Measurements from ENCODE around the gene TBCD. TPM values are rescaled to one million over a fixed set of nuclear protein-coding genes. Genes with fewer than 3 reads are reported as not detected.
A peak's percentile ranks its signal among the peaks of the same experiment; 100 is the strongest.

Gene TBCD
- total and polyA plus RNA-seq, 2 experiments from 2014 or later = 19.3 to 33.8 TPM

DNA sequence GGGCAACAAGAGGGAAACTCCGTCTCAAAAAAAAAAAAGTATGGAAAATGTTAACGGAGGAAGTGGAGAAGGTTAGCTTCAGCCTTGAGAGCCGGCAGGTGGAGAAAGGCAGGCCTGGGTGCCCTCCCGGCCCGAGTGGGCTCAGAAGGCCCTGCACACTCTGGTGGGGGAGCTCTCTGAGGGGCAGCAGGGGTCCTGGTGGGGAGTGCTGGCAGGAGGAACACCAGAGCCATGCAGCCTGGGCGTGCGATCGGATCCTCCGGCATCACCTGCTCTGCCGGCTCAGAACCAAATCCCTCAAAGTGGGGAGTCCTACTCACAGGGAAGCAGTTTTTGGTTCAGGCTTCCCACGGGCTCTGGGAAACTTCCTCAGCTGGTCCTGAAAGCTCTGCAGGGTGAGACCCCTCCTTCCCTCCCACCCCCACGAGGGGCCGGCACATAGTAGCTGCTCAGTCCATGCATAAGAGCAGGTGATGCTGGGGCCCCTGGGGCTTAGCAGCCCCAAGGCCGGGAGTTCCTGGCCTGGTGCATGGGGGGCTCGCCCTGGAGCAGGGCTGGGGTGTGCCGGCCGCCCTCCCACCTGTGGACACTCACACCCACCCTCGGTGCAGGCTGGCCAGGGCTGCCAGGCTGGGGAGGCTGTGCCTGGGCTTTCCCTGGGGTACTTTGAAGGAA, 15.2 kb upstream of the TBCD start:
- Histone ChIP-seq H3F3A (ENCODE audit: insufficient read depth) (no peaks in the 10 kb centered on the region), H3K4me3 (no peak overlapping the region), H3K9me3 (ENCODE audit: low read depth) (no peaks in the 10 kb centered on the region), H3K79me2 (ENCODE audit: insufficient read depth) (no peaks in the 10 kb centered on the region), H3K27ac (no peak overlapping the region), H3K36me3 (ENCODE audit: low read depth) (peaks cover 6% of the 10 kb centered on the region; the same call in 1 of the 2 replicates), H3K4me1 (ENCODE audit: insufficient read depth) (no peaks in the 10 kb centered on the region), H3K9me2 (ENCODE audit: insufficient read depth) (no peaks in the 10 kb centered on the region), H4K20me1 (ENCODE audit: insufficient read depth) (no peaks in the 10 kb centered on the region), H3K27me3 (replicated peaks; ENCODE audit: insufficient read depth) (no peaks in the 10 kb centered on the region), H3K9ac (no peak overlapping the region), H3K4me2 (ENCODE audit: unreplicated experiment) (no peak overlapping the region), H2AFZ (no peak overlapping the region)
- in situ Hi-C loops (cut with MboI) = no loop called here
- DNase-seq = no peak
- WGBS, 2 experiments (ENCODE audit: low coverage in 1 of 2, low lambda C conversion rate in 2 of 2, missing lambda C conversion rate in 2 of 2) = 82 to 85% methylated on average over 13 to 15 of the region's 18 CpGs
- no peak for TF ChIP-seq EZH2 (IDR thresholded peaks at IDR 0.05; ENCODE audit: insufficient read depth, poor library complexity, severe bottlenecking)
- no peak for TF ChIP-seq EZH2phosphoT487 (IDR thresholded peaks at IDR 0.05; ENCODE audit: insufficient read depth, low read depth)

DNA sequence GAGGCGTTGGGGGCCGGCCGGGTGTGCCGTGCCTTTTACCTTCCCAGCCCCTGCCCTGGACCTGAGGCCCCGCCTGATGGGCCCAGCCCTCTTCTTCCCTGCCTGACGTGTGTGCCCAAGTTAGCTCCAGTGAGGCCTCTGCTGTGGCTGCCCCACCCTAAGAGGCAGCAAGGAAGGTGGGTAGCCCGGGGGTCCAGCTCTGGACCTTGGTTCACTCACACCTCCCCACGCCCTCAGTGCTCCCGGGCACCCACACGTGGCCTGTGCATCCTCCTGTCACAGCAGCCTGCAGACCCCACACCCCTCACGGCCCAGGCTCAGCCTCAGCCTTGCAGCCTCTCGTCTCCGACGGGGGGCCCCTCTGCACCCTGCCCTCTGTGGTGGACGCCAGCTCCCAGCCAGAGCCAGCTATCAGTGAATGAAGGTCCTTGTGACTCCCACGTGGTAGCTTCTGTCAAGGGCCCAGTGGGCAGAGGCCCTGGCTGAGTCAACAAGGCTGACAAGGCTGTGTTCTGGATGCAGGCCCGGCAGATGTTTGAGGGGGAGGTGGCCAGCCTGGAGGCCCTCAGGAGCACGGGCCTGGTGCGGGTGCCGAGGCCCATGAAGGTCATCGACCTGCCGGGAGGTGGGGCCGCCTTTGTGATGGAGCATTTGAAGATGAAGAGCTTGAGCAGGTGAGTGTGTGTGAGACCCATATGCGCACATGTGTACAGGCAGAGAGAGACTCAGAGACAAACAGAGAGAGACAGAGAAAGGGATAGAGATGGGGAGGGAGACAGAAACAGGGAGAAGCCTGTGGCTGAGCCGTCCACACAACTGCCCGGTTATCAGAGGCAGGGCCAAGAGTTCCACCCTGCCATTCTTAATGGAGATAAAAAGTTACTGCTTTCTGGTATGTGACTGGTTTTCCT, 13.6 kb upstream of the TBCD start:
- Histone ChIP-seq H3K9ac (no peak overlapping the region), H3K4me2 (ENCODE audit: unreplicated experiment) (no peak overlapping the region), H3K36me3 (ENCODE audit: low read depth) (peaks cover 6% of the 10 kb centered on the region; the same call in 1 of the 2 replicates), H3F3A (ENCODE audit: insufficient read depth) (no peaks in the 10 kb centered on the region), H3K9me2 (ENCODE audit: insufficient read depth) (no peaks in the 10 kb centered on the region), H3K79me2 (ENCODE audit: insufficient read depth) (no peaks in the 10 kb centered on the region), H4K20me1 (ENCODE audit: insufficient read depth) (no peaks in the 10 kb centered on the region), H3K27me3 (replicated peaks; ENCODE audit: insufficient read depth) (no peaks in the 10 kb centered on the region), H3K4me3 (no peak overlapping the region), H2AFZ (no peak overlapping the region), H3K9me3 (ENCODE audit: low read depth) (no peaks in the 10 kb centered on the region), H3K27ac (no peak overlapping the region), H3K4me1 (ENCODE audit: insufficient read depth) (no peaks in the 10 kb centered on the region)
- WGBS, 2 experiments (ENCODE audit: low coverage in 1 of 2, low lambda C conversion rate in 2 of 2, missing lambda C conversion rate in 2 of 2) = 70 to 73% methylated on average over 26 of the region's 26 CpGs
- no peak for TF ChIP-seq EZH2 (IDR thresholded peaks at IDR 0.05; ENCODE audit: insufficient read depth, poor library complexity, severe bottlenecking)
- in situ Hi-C loops (cut with MboI) = no loop called here
- peak; percentile 68 for DNase-seq

DNA sequence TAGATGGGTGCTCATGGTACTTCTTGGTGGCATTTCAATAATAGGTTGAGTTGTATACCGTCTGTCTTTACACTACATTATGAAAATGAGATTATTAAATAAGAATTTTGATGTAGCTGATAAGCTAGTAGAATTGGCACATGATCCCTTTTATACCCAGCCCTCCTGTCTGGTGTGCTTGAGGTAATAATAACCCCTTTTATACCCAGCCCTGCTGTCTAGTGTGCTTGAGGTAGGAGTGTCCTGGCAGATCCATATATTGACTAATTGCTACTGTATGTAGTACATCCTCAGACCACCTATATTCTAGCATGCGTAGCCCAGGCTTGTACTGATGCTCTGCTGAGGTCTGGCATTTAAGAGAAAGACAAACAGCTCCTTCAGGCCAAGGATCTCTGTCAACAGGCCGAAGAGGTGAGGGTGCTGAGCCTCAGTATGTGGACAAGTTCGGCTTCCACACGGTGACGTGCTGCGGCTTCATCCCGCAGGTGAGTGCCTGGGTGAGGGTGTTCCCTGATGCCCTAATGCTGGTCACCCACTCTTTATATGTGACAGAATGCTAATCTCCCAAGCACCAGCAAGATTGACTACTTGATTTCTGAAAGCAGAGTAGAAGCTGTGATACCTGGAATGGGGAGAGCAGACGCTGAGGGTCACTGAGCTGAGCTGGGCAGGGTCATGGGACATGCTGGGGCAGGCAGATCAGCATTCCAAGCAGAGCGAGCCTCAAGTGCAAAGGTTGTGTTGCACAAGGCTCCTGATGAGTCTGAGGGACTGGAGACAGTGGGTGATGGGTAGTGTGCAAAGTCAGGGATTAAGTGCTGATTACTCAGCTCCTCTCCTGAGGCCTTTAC, 10.7 kb upstream of the TBCD start:
- Histone ChIP-seq H3K79me2 (ENCODE audit: insufficient read depth) (no peaks in the 10 kb centered on the region), H3K9ac (no peak overlapping the region), H3K36me3 (ENCODE audit: low read depth) (peaks cover 6% of the 10 kb centered on the region; the same call in 1 of the 2 replicates), H3K4me2 (ENCODE audit: unreplicated experiment) (no peak overlapping the region), H2AFZ (no peak overlapping the region), H3K4me3 (no peak overlapping the region), H3F3A (ENCODE audit: insufficient read depth) (no peaks in the 10 kb centered on the region), H3K27me3 (replicated peaks; ENCODE audit: insufficient read depth) (no peaks in the 10 kb centered on the region), H4K20me1 (ENCODE audit: insufficient read depth) (no peaks in the 10 kb centered on the region), H3K27ac (no peak overlapping the region), H3K9me2 (ENCODE audit: insufficient read depth) (no peaks in the 10 kb centered on the region), H3K4me1 (ENCODE audit: insufficient read depth) (no peaks in the 10 kb centered on the region), H3K9me3 (ENCODE audit: low read depth) (no peaks in the 10 kb centered on the region)
- peak; percentile 12 for DNase-seq
- WGBS, 2 experiments (ENCODE audit: low coverage in 1 of 2, low lambda C conversion rate in 2 of 2, missing lambda C conversion rate in 2 of 2) = 89% methylated on average over 10 of the region's 10 CpGs
- in situ Hi-C loops (cut with MboI) = no loop called here
- TF ChIP-seq EZH2phosphoT487 (IDR thresholded peaks at IDR 0.05; ENCODE audit: insufficient read depth, low read depth) (no peak), EZH2 (IDR thresholded peaks at IDR 0.05; ENCODE audit: insufficient read depth, poor library complexity, severe bottlenecking) (no peak)
